CD4-positive, alpha-beta T cell treated with Interleukin-10 for 1 hour (primary cell): ENCODE measurements around the gene ZNF207.
"Not testable (repeated sequence)": the region's sequence is repeated elsewhere in the genome, so short reads cannot be mapped to it uniquely, and the experiment has no call there.

Source experiments
- DNase-seq: peaks from one replicate; pipeline ENCODE4 v3.0.0-alpha.2; 2020

Gene ZNF207

GRCh38 chr17:32349854-32350665, at the start of gene ZNF207:
Gene ZNF207 (plus strand): TSS chr17:32350157. CDS start chr17:32350286, 129 bp downstream.
- DNase-seq, result peak; percentile 97

GRCh38 chr17:32302037-32302436, 47.9 kb upstream of the ZNF207 start:
- no peak for DNase-seq

- DNase-seq, result no peak
Observed at GRCh38 chr17:32302860-32303649, 46.9 kb upstream of the ZNF207 start.

- DNase-seq, result no peak
Observed at GRCh38 chr17:32303781-32304288, 46.1 kb upstream of the ZNF207 start.

- no peak for DNase-seq
Observed at GRCh38 chr17:32305049-32305448, 44.9 kb upstream of the ZNF207 start.

- DNase-seq, result no peak
Observed at GRCh38 chr17:32307658-32308057, 42.3 kb upstream of the ZNF207 start.

GRCh38 chr17:32311028-32311536, 38.9 kb upstream of the ZNF207 start:
- DNase-seq, result no peak

- DNase-seq, result no peak
Observed at GRCh38 chr17:32314636-32315035, 35.3 kb upstream of the ZNF207 start.

GRCh38 chr17:32315171-32315570, 34.8 kb upstream of the ZNF207 start:
- DNase-seq, result no peak

- DNase-seq, result not testable (repeated sequence)
Observed at GRCh38 chr17:32316653-32317052, 33.3 kb upstream of the ZNF207 start.

GRCh38 chr17:32317353-32317752, 32.6 kb upstream of the ZNF207 start:
- no peak for DNase-seq

- no peak for DNase-seq
Observed at GRCh38 chr17:32318071-32318470, 31.9 kb upstream of the ZNF207 start.

GRCh38 chr17:32319548-32319905, 30.4 kb upstream of the ZNF207 start:
- DNase-seq, result peak; percentile 80

GRCh38 chr17:32320080-32320479, 29.9 kb upstream of the ZNF207 start:
- not testable (repeated sequence) for DNase-seq

GRCh38 chr17:32320847-32321246, 29.1 kb upstream of the ZNF207 start:
- DNase-seq, result no peak

GRCh38 chr17:32323046-32323445, 26.9 kb upstream of the ZNF207 start:
- no peak for DNase-seq

GRCh38 chr17:32323811-32324491, 26.0 kb upstream of the ZNF207 start:
- peak; percentile 58 for DNase-seq

GRCh38 chr17:32327911-32328310, 22.0 kb upstream of the ZNF207 start:
- no peak for DNase-seq

GRCh38 chr17:32330147-32330546, 19.8 kb upstream of the ZNF207 start:
- DNase-seq, result no peak

GRCh38 chr17:32331243-32332040, 18.5 kb upstream of the ZNF207 start:
- no peak for DNase-seq

- DNase-seq, result no peak
Observed at GRCh38 chr17:32333187-32333586, 16.8 kb upstream of the ZNF207 start.

GRCh38 chr17:32335046-32335445, 14.9 kb upstream of the ZNF207 start:
- no peak for DNase-seq
